ENCODE results near the gene CHI3L1.

CHI3L1 gene

GRCh38 chr1:203207751-203208150 is 21.2 kb upstream of the CHI3L1 start:
- no peaks in the 10 kb centered on the region for H3K27me3 ChIP-seq (ENCODE audit: control insufficient read depth in 5 of 5, insufficient read depth in 4 of 5, low read length in 5 of 5)
- H3K36me3 ChIP-seq (ENCODE audit: control insufficient read depth in 5 of 5, insufficient read depth in 5 of 5, low read length in 5 of 5): no peaks in the 10 kb centered on the region
- H3K4me1 ChIP-seq (ENCODE audit: control insufficient read depth in 5 of 5, insufficient read depth in 5 of 5, low read length in 5 of 5): peaks cover 2 to 5% (median 3%) of the 10 kb centered on the region in 5 donors
- H3K27ac ChIP-seq (ENCODE audit: low read depth, low read length): no peak overlapping the region
- no peaks in the 10 kb centered on the region for H3K9me3 ChIP-seq (ENCODE audit: control insufficient read depth in 5 of 5, low read length in 5 of 5)
- no peak overlapping the region for H3K9ac ChIP-seq (ENCODE audit: low read length in 5 of 5)
- H3K4me3 ChIP-seq (ENCODE audit: low read depth in 1 of 5, low read length in 5 of 5): no peak overlapping the region

- Histone ChIP-seq H3K9ac (ENCODE audit: low read length in 5 of 5) (no peak overlapping the region), H3K36me3 (ENCODE audit: control insufficient read depth in 5 of 5, insufficient read depth in 5 of 5, low read length in 5 of 5) (no peaks in the 10 kb centered on the region), H3K4me3 (ENCODE audit: low read depth in 1 of 5, low read length in 5 of 5) (no peak overlapping the region), H3K27ac (ENCODE audit: low read depth, low read length) (no peak overlapping the region), H3K9me3 (ENCODE audit: control insufficient read depth in 5 of 5, low read length in 5 of 5) (no peaks in the 10 kb centered on the region), H3K4me1 (ENCODE audit: control insufficient read depth in 5 of 5, insufficient read depth in 5 of 5, low read length in 5 of 5) (peaks cover 3 to 16% (median 10%) of the 10 kb centered on the region in 5 donors), H3K27me3 (ENCODE audit: control insufficient read depth in 5 of 5, insufficient read depth in 4 of 5, low read length in 5 of 5) (no peaks in the 10 kb centered on the region)
Measured at GRCh38 chr1:203206129-203206687, 19.7 kb upstream of the CHI3L1 start.

GRCh38 chr1:203204756-203205155 is 18.3 kb upstream of the CHI3L1 start:
- Histone ChIP-seq H3K4me1 (ENCODE audit: control insufficient read depth in 5 of 5, insufficient read depth in 5 of 5, low read length in 5 of 5) (peaks cover 5 to 31% (median 25%) of the 10 kb centered on the region in 5 donors), H3K27me3 (ENCODE audit: control insufficient read depth in 5 of 5, insufficient read depth in 4 of 5, low read length in 5 of 5) (no peaks in the 10 kb centered on the region), H3K36me3 (ENCODE audit: control insufficient read depth in 5 of 5, insufficient read depth in 5 of 5, low read length in 5 of 5) (no peaks in the 10 kb centered on the region), H3K4me3 (ENCODE audit: low read depth in 1 of 5, low read length in 5 of 5) (no peak overlapping the region), H3K9me3 (ENCODE audit: control insufficient read depth in 5 of 5, low read length in 5 of 5) (no peaks in the 10 kb centered on the region), H3K27ac (ENCODE audit: low read depth, low read length) (no peak overlapping the region), H3K9ac (ENCODE audit: low read length in 5 of 5) (no peak overlapping the region)

GRCh38 chr1:203202431-203203245 is 16.1 kb upstream of the CHI3L1 start:
- no peak overlapping the region for H3K9ac ChIP-seq (ENCODE audit: low read length in 5 of 5)
- H3K4me3 ChIP-seq (ENCODE audit: low read depth in 1 of 5, low read length in 5 of 5): no peak overlapping the region
- peak overlapping the region; percentile 34 for H3K27ac ChIP-seq (ENCODE audit: low read depth, low read length)
- no peaks in the 10 kb centered on the region for H3K36me3 ChIP-seq (ENCODE audit: control insufficient read depth in 5 of 5, insufficient read depth in 5 of 5, low read length in 5 of 5)
- no peaks in the 10 kb centered on the region for H3K27me3 ChIP-seq (ENCODE audit: control insufficient read depth in 5 of 5, insufficient read depth in 4 of 5, low read length in 5 of 5)
- no peaks in the 10 kb centered on the region for H3K9me3 ChIP-seq (ENCODE audit: control insufficient read depth in 5 of 5, low read length in 5 of 5)
- peaks cover 8 to 40% (median 33%) of the 10 kb centered on the region in 5 donors for H3K4me1 ChIP-seq (ENCODE audit: control insufficient read depth in 5 of 5, insufficient read depth in 5 of 5, low read length in 5 of 5)

- no peak overlapping the region for H3K4me3 ChIP-seq (ENCODE audit: low read depth in 1 of 5, low read length in 5 of 5)
- H3K36me3 ChIP-seq (ENCODE audit: control insufficient read depth in 5 of 5, insufficient read depth in 5 of 5, low read length in 5 of 5): no peaks in the 10 kb centered on the region
- peaks cover 8 to 40% (median 33%) of the 10 kb centered on the region in 5 donors for H3K4me1 ChIP-seq (ENCODE audit: control insufficient read depth in 5 of 5, insufficient read depth in 5 of 5, low read length in 5 of 5)
- H3K27ac ChIP-seq (ENCODE audit: low read depth, low read length): no peak overlapping the region
- H3K9ac ChIP-seq (ENCODE audit: low read length in 5 of 5): no peak overlapping the region
- no peaks in the 10 kb centered on the region for H3K27me3 ChIP-seq (ENCODE audit: control insufficient read depth in 5 of 5, insufficient read depth in 4 of 5, low read length in 5 of 5)
- no peaks in the 10 kb centered on the region for H3K9me3 ChIP-seq (ENCODE audit: control insufficient read depth in 5 of 5, low read length in 5 of 5)
Measured at GRCh38 chr1:203201516-203202205, 15.2 kb upstream of the CHI3L1 start.

GRCh38 chr1:203200916-203201315 is 14.4 kb upstream of the CHI3L1 start:
- Histone ChIP-seq H3K9ac (ENCODE audit: low read length in 5 of 5) (no peak overlapping the region), H3K9me3 (ENCODE audit: control insufficient read depth in 5 of 5, low read length in 5 of 5) (no peaks in the 10 kb centered on the region), H3K36me3 (ENCODE audit: control insufficient read depth in 5 of 5, insufficient read depth in 5 of 5, low read length in 5 of 5) (no peaks in the 10 kb centered on the region), H3K27me3 (ENCODE audit: control insufficient read depth in 5 of 5, insufficient read depth in 4 of 5, low read length in 5 of 5) (no peaks in the 10 kb centered on the region), H3K27ac (ENCODE audit: low read depth, low read length) (peak overlapping the region; percentile 21), H3K4me1 (ENCODE audit: control insufficient read depth in 5 of 5, insufficient read depth in 5 of 5, low read length in 5 of 5) (peaks cover 8 to 40% (median 31%) of the 10 kb centered on the region in 5 donors), H3K4me3 (ENCODE audit: low read depth in 1 of 5, low read length in 5 of 5) (no peak overlapping the region)

- Histone ChIP-seq H3K9me3 (ENCODE audit: control insufficient read depth in 5 of 5, low read length in 5 of 5) (no peaks in the 10 kb centered on the region), H3K9ac (ENCODE audit: low read length in 5 of 5) (no peak overlapping the region), H3K27ac (ENCODE audit: low read depth, low read length) (peak overlapping the region; percentile 21), H3K4me1 (ENCODE audit: control insufficient read depth in 5 of 5, insufficient read depth in 5 of 5, low read length in 5 of 5) (peaks cover 8 to 40% (median 31%) of the 10 kb centered on the region in 5 donors), H3K27me3 (ENCODE audit: control insufficient read depth in 5 of 5, insufficient read depth in 4 of 5, low read length in 5 of 5) (no peaks in the 10 kb centered on the region), H3K4me3 (ENCODE audit: low read depth in 1 of 5, low read length in 5 of 5) (peak overlapping the region in 1 of 5 donors; percentile 11), H3K36me3 (ENCODE audit: control insufficient read depth in 5 of 5, insufficient read depth in 5 of 5, low read length in 5 of 5) (no peaks in the 10 kb centered on the region)
Measured at GRCh38 chr1:203199816-203200571, 13.5 kb upstream of the CHI3L1 start.

- no peaks in the 10 kb centered on the region for H3K9me3 ChIP-seq (ENCODE audit: control insufficient read depth in 5 of 5, low read length in 5 of 5)
- no peaks in the 10 kb centered on the region for H3K36me3 ChIP-seq (ENCODE audit: control insufficient read depth in 5 of 5, insufficient read depth in 5 of 5, low read length in 5 of 5)
- H3K4me1 ChIP-seq (ENCODE audit: control insufficient read depth in 5 of 5, insufficient read depth in 5 of 5, low read length in 5 of 5): peaks cover 8 to 40% (median 31%) of the 10 kb centered on the region in 5 donors
- no peaks in the 10 kb centered on the region for H3K27me3 ChIP-seq (ENCODE audit: control insufficient read depth in 5 of 5, insufficient read depth in 4 of 5, low read length in 5 of 5)
- H3K9ac ChIP-seq (ENCODE audit: low read length in 5 of 5): no peak overlapping the region
- H3K27ac ChIP-seq (ENCODE audit: low read depth, low read length): peak overlapping the region; percentile 21
- H3K4me3 ChIP-seq (ENCODE audit: low read depth in 1 of 5, low read length in 5 of 5): no peak overlapping the region
Measured at GRCh38 chr1:203199481-203199815, 12.9 kb upstream of the CHI3L1 start.

- no peaks in the 10 kb centered on the region for H3K9me3 ChIP-seq (ENCODE audit: control insufficient read depth in 5 of 5, low read length in 5 of 5)
- H3K4me3 ChIP-seq (ENCODE audit: low read depth in 1 of 5, low read length in 5 of 5): no peak overlapping the region
- H3K4me1 ChIP-seq (ENCODE audit: control insufficient read depth in 5 of 5, insufficient read depth in 5 of 5, low read length in 5 of 5): peaks cover 8 to 40% (median 31%) of the 10 kb centered on the region in 5 donors
- no peaks in the 10 kb centered on the region for H3K27me3 ChIP-seq (ENCODE audit: control insufficient read depth in 5 of 5, insufficient read depth in 4 of 5, low read length in 5 of 5)
- no peak overlapping the region for H3K27ac ChIP-seq (ENCODE audit: low read depth, low read length)
- no peaks in the 10 kb centered on the region for H3K36me3 ChIP-seq (ENCODE audit: control insufficient read depth in 5 of 5, insufficient read depth in 5 of 5, low read length in 5 of 5)
- H3K9ac ChIP-seq (ENCODE audit: low read length in 5 of 5): no peak overlapping the region
Measured at GRCh38 chr1:203199002-203199401, 12.5 kb upstream of the CHI3L1 start.

Measured in subcutaneous abdominal adipose tissue (tissue), 5 donors.